HFF-Myc (cell line): Measurements from ENCODE around the gene SPTB.
A peak's percentile ranks its signal among the peaks of the same experiment; 100 is the strongest.

ENCODE experiments used
- DNase-seq: peaks from one replicate; pipeline ENCODE4 v3.0.0-alpha.2; 2011; ENCODE audit warnings: low read depth; ENCODE audit errors: extremely low read depth
- H3K4me3 ChIP-seq: replicated peaks from 2 replicates; pipeline ENCODE4 v1.5.1; 2011; ENCODE audit warnings: low read depth, mild to moderate bottlenecking, control low read depth, low read length
- CTCF ChIP-seq: IDR thresholded peaks from 2 replicates; pipeline ENCODE4 v1.5.1; 2012; ENCODE audit warnings: mild to moderate bottlenecking, low read depth, low read length, control low read depth; ENCODE audit errors: missing control alignments

SPTB gene

GRCh38 chr14:64704143-64704742, 175.5 kb downstream of the SPTB start, which contains the start of gene PLEKHG3:
Gene PLEKHG3, plus strand, starts transcription at chr14:64704424. Its CDS starts 23,208 bp downstream, at chr14:64727632.
- no peak for TF ChIP-seq CTCF
- no peak for DNase-seq
- peak within 1 kb of the TSS; percentile 82 for H3K4me3 ChIP-seq

GRCh38 chr14:64703395-64704142, 176.1 kb downstream of the SPTB start:
- DNase-seq = no peak
- no peak for TF ChIP-seq CTCF
- H3K4me3 ChIP-seq = peak overlapping the region; percentile 82

GRCh38 chr14:64702493-64703394, 177.0 kb downstream of the SPTB start:
- no peak for DNase-seq
- TF ChIP-seq CTCF = no peak
- no peak overlapping the region for H3K4me3 ChIP-seq

- no peak for DNase-seq
- TF ChIP-seq CTCF = no peak
- no peak overlapping the region for H3K4me3 ChIP-seq
Measured at GRCh38 chr14:64701660-64702059, 178.0 kb downstream of the SPTB start.

- TF ChIP-seq CTCF = no peak
- DNase-seq = no peak
- no peak overlapping the region for H3K4me3 ChIP-seq
Measured at GRCh38 chr14:64700894-64701293, 178.8 kb downstream of the SPTB start.

GRCh38 chr14:64700290-64700689, 179.4 kb downstream of the SPTB start:
- no peak overlapping the region for H3K4me3 ChIP-seq
- no peak for DNase-seq
- TF ChIP-seq CTCF = no peak
